Right renal pelvis (tissue), 4 donors: ENCODE measurements around the gene BRD3OS. TPM values are rescaled to one million over a fixed set of nuclear protein-coding genes. Genes with fewer than 3 reads are reported as not detected.

Experiments used
- DNase-seq, 4 donors: peaks; one replicate each; pipeline ENCODE4 v3.0.0-alpha.2; 2013; ENCODE audit warnings: low read depth in 4 of 4, low spot score in 3 of 4, missing footprints in 1 of 4
- polyA plus RNA-seq, 4 donors: library from polyadenylated mRNA; unstranded; fragments of 120-200 nt; gene quantifications; one replicate each; pipeline ENCODE4 v1.2.1, GENCODE V29; 2013; ENCODE audit not compliant: insufficient read length in 4 of 4

BRD3OS gene
- polyA plus RNA-seq, 4 donors, result 22.4 to 26.0 (median 24.3) TPM

- no peak for DNase-seq
These were observed 23.3 kb downstream of the BRD3OS start for GRCh38 chr9:134048582-134048968.

- DNase-seq, result no peak
These were observed 24.0 kb downstream of the BRD3OS start for GRCh38 chr9:134049236-134049635.

GRCh38 chr9:134049772-134050588 lies 24.7 kb downstream of the BRD3OS start:
- no peak for DNase-seq

GRCh38 chr9:134050726-134051125 lies 25.4 kb downstream of the BRD3OS start:
- DNase-seq, result no peak

GRCh38 chr9:134051319-134051718 lies 26.0 kb downstream of the BRD3OS start:
- DNase-seq, result no peak

- DNase-seq, result no peak
These were observed 27.2 kb downstream of the BRD3OS start for GRCh38 chr9:134052491-134052890.

- DNase-seq, result no peak
These were observed 27.7 kb downstream of the BRD3OS start for GRCh38 chr9:134052941-134053340.

GRCh38 chr9:134053401-134053871 lies 28.2 kb downstream of the BRD3OS start:
- DNase-seq, result no peak

- no peak for DNase-seq
These were observed 28.9 kb downstream of the BRD3OS start for GRCh38 chr9:134053941-134054761.

GRCh38 chr9:134054891-134055811 lies 29.9 kb downstream of the BRD3OS start:
- no peak for DNase-seq

- no peak for DNase-seq
These were observed 30.7 kb downstream of the BRD3OS start for GRCh38 chr9:134055981-134056461.

GRCh38 chr9:134056483-134057306 lies 31.4 kb downstream of the BRD3OS start:
- no peak for DNase-seq

GRCh38 chr9:134057307-134057657 lies 32.0 kb downstream of the BRD3OS start:
- no peak for DNase-seq

- no peak for DNase-seq
These were observed 32.7 kb downstream of the BRD3OS start for GRCh38 chr9:134057751-134058701.

GRCh38 chr9:134058716-134059115 lies 33.4 kb downstream of the BRD3OS start:
- no peak for DNase-seq

GRCh38 chr9:134059188-134059641 lies 33.9 kb downstream of the BRD3OS start:
- no peak for DNase-seq

GRCh38 chr9:134059661-134060395 lies 34.5 kb downstream of the BRD3OS start:
- DNase-seq, result no peak

GRCh38 chr9:134060546-134060945 lies 35.3 kb downstream of the BRD3OS start:
- DNase-seq, result no peak
